T-helper 17 cell (primary cell): Measurements from ENCODE around the gene SPINK13. TPM values are rescaled to one million over a fixed set of nuclear protein-coding genes. Genes with fewer than 3 reads are reported as not detected.
"Not testable (repeated sequence)": the region's sequence is repeated elsewhere in the genome, so short reads cannot be mapped to it uniquely, and the experiment has no call there.

Experiments used
- ATAC-seq: fragments of 150-1000 bp; cut with Tn5 transposase; 2 replicates; pipeline ENCODE4 v1.10.0; 2021; ENCODE audit warnings: mild to moderate bottlenecking, moderate library complexity
- DNase-seq, 3 donors: peaks; one replicate each; pipeline versions ENCODE4 v3.0.0 to v3.0.0-alpha.2; 2020 to 2021
- H3K9me3 ChIP-seq: one replicate; pipeline ENCODE4 v1.7.0; 2013; ENCODE audit warnings: low read length, mild to moderate bottlenecking; ENCODE audit not compliant: control insufficient read depth, poor library complexity, severe bottlenecking
- H3K27ac Mint-ChIP-seq: one replicate; pipeline ENCODE4 v1.8.0; 2022; ENCODE audit warnings: mild to moderate bottlenecking, moderate library complexity, mixed read lengths
- H3K27me3 Mint-ChIP-seq: one replicate; pipeline ENCODE4 v1.8.0; 2022; ENCODE audit warnings: mixed read lengths
- H3K36me3 Mint-ChIP-seq: one replicate; pipeline ENCODE4 v1.8.0; 2022; ENCODE audit warnings: low read depth, mixed read lengths
- H3K4me1 Mint-ChIP-seq: one replicate; pipeline ENCODE4 v1.8.0; 2022; ENCODE audit warnings: mild to moderate bottlenecking, mixed read lengths
- H3K4me3 Mint-ChIP-seq: one replicate; pipeline ENCODE4 v1.8.0; 2022; ENCODE audit warnings: mild to moderate bottlenecking, moderate library complexity, mixed read lengths
- total RNA-seq, 4 donors: library from RNA in 2 of 4; stranded (reverse) in 2 of 4; gene quantifications; one replicate each; pipeline ENCODE4 v1.2.3 and lab custom pipeline; 2022 to 2026

The SPINK13 gene
- total RNA-seq (not detected), total RNA-seq (lab: John Stamatoyannopoulos, UW) (0 reads per million in 2 donors)

- no peak within 1 kb of the TSS for H3K4me3 Mint-ChIP-seq
- DNase-seq (no peak), ATAC-seq (no peak)
- no peaks in the 10 kb centered on the region for H3K9me3 ChIP-seq
- no peaks in the 10 kb centered on the region for H3K36me3 Mint-ChIP-seq
- H3K27me3 Mint-ChIP-seq = no peaks in the 10 kb centered on the region
- H3K27ac Mint-ChIP-seq = no peak within 1 kb of the TSS
- H3K4me1 Mint-ChIP-seq = no peaks in the 10 kb centered on the region
Observed at GRCh38 chr5:148268566-148268965, at the start of gene SPINK13. Gene SPINK13 (plus strand): TSS chr5:148268794. CDS start chr5:148270073, 1,279 bp downstream.

GRCh38 chr5:148221508-148221907 lies 47.1 kb upstream of the SPINK13 start:
- H3K9me3 ChIP-seq = no peaks in the 10 kb centered on the region
- ATAC-seq (no peak), DNase-seq (no peak)
- no peak overlapping the region for H3K4me3 Mint-ChIP-seq
- H3K4me1 Mint-ChIP-seq = no peaks in the 10 kb centered on the region
- H3K27me3 Mint-ChIP-seq = peaks cover 19% of the 10 kb centered on the region
- H3K27ac Mint-ChIP-seq = no peak overlapping the region
- peaks cover 3% of the 10 kb centered on the region for H3K36me3 Mint-ChIP-seq

GRCh38 chr5:148224117-148224742 lies 44.4 kb upstream of the SPINK13 start:
- Mint-ChIP-seq H3K4me3 (no peak overlapping the region), H3K4me1 (no peaks in the 10 kb centered on the region), H3K27ac (no peak overlapping the region), H3K36me3 (peaks cover 3% of the 10 kb centered on the region), H3K27me3 (peaks cover 24% of the 10 kb centered on the region)
- H3K9me3 ChIP-seq = no peaks in the 10 kb centered on the region
- ATAC-seq = no peak
- no peak for DNase-seq

DNA sequence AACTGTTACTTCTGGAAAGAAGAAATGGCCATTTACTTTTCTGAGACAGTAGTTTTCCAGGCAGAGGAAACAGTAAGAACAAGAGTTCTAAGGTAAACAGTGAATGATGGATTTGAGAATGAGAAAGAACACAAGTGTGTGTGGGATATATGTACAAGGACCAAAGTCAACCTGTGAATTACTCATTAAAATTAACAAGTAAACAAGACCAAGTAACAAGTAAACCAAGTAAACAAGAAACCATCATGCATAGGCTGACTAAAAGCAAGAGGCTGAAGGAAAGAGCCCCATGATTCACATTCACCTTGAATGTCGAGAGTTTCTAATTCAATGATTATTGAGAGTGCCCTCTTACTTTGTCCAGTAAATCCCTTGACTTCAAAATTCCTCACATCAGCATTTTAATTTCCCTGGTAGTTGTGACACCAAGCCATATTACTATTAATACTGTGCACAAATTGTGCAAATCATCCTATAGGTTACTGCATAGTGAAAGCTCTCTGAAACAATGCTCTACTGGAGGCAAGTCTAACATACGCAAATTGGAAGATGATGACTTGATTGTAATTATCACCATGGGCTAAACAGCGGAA lies 40.1 kb upstream of the SPINK13 start:
- Mint-ChIP-seq H3K27ac (no peak overlapping the region), H3K27me3 (peaks cover 24% of the 10 kb centered on the region), H3K36me3 (peaks cover 3% of the 10 kb centered on the region), H3K4me1 (no peaks in the 10 kb centered on the region), H3K4me3 (no peak overlapping the region)
- DNase-seq = no peak
- no peak for ATAC-seq
- no peaks in the 10 kb centered on the region for H3K9me3 ChIP-seq

- Mint-ChIP-seq H3K27me3 (peaks cover 21% of the 10 kb centered on the region), H3K4me1 (no peaks in the 10 kb centered on the region), H3K36me3 (peaks cover 3% of the 10 kb centered on the region), H3K4me3 (no peak overlapping the region), H3K27ac (no peak overlapping the region)
- ATAC-seq = no peak
- H3K9me3 ChIP-seq = no peaks in the 10 kb centered on the region
- DNase-seq = no peak
Observed at GRCh38 chr5:148229840-148230239, 38.8 kb upstream of the SPINK13 start.

DNA sequence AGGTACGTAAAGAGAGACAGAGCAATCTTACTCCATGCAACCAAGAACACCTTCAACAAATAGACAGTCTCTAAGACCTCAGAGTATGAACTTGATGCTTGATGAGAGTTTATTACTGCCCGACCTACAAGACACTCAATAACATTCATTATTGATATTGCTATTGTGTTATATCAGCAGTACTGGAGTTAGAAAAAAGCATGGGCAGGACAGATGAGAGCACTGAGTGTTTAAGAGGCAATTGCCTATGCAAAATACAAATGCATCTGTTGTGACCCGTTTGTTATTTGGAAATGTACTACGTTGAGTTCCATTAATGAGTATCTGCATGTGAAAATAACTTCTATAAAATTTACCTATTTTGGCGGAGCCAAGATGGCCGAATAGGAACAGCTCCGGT lies 38.4 kb upstream of the SPINK13 start:
- Mint-ChIP-seq H3K36me3 (peaks cover 2% of the 10 kb centered on the region), H3K27ac (no peak overlapping the region), H3K4me1 (no peaks in the 10 kb centered on the region), H3K4me3 (no peak overlapping the region), H3K27me3 (peaks cover 17% of the 10 kb centered on the region)
- H3K9me3 ChIP-seq = no peaks in the 10 kb centered on the region
- DNase-seq = no peak
- ATAC-seq = no peak

- DNase-seq (no peak), ATAC-seq (no peak)
- Mint-ChIP-seq H3K4me1 (no peaks in the 10 kb centered on the region), H3K36me3 (no peaks in the 10 kb centered on the region), H3K4me3 (no peak overlapping the region), H3K27me3 (peaks cover 5% of the 10 kb centered on the region), H3K27ac (no peak overlapping the region)
- no peaks in the 10 kb centered on the region for H3K9me3 ChIP-seq
Observed at GRCh38 chr5:148237785-148238417, 30.7 kb upstream of the SPINK13 start.

GRCh38 chr5:148238418-148238794 lies 30.2 kb upstream of the SPINK13 start, which contains the start of gene MARCOL:
Gene MARCOL (plus strand): TSS chr5:148238525. CDS start chr5:148238598, 73 bp downstream.
- ATAC-seq (no peak), DNase-seq (no peak)
- Mint-ChIP-seq H3K4me1 (no peaks in the 10 kb centered on the region), H3K4me3 (no peak within 1 kb of the TSS), H3K27ac (no peak within 1 kb of the TSS), H3K36me3 (no peaks in the 10 kb centered on the region), H3K27me3 (peaks cover 5% of the 10 kb centered on the region)
- H3K9me3 ChIP-seq = no peaks in the 10 kb centered on the region

DNA sequence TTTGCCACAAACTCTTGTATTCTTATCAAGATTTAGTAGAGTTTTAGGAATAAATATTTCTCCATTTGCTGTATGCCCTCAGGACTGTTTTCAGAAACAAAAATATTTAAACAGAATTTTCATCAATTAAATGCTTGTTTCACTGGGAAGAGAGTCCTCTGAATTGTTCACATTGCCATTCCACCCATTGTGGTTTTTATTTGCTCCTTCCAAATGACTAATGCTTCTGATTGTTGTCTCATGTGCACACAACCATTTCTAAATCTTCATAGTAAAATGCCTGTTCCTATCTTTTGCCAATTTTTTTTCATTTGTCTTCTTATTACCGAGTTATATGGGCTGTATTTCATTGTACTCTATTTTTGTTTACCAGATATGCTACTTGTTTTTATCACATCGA lies 19.7 kb upstream of the SPINK13 start:
- DNase-seq (no peak), ATAC-seq (no peak)
- no peak overlapping the region for H3K27ac Mint-ChIP-seq
- H3K27me3 Mint-ChIP-seq = peaks cover 4% of the 10 kb centered on the region
- H3K9me3 ChIP-seq = no peaks in the 10 kb centered on the region
- H3K4me1 Mint-ChIP-seq = no peaks in the 10 kb centered on the region
- no peaks in the 10 kb centered on the region for H3K36me3 Mint-ChIP-seq
- no peak overlapping the region for H3K4me3 Mint-ChIP-seq

GRCh38 chr5:148255456-148255855 lies 13.1 kb upstream of the SPINK13 start:
- Mint-ChIP-seq H3K36me3 (no peaks in the 10 kb centered on the region), H3K4me1 (no peaks in the 10 kb centered on the region), H3K27me3 (no peaks in the 10 kb centered on the region), H3K4me3 (no peak overlapping the region), H3K27ac (no peak overlapping the region)
- no peaks in the 10 kb centered on the region for H3K9me3 ChIP-seq
- no peak for DNase-seq
- no peak for ATAC-seq

DNA sequence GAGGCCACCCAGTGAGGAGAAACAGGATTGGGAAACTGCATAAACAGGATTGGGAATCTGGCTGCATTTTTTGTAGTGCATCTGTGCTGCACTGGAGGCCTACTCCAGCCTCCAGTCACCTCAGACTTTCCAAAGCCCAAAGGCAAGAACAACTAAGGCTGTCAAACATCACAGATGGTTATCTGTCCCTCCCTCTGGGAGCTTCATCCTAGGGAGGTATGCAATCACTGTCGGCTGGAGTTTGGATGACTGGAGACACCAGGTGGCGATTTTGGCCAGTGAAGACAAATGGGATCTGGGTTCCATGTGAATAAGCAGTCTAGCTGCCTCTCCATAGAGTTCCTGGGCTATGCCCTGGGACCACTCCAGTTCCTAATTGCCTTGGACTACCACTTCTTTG lies 9.3 kb upstream of the SPINK13 start:
- no peak overlapping the region for H3K27ac Mint-ChIP-seq
- H3K9me3 ChIP-seq = no peaks in the 10 kb centered on the region
- ATAC-seq = no peak
- DNase-seq = no peak
- H3K27me3 Mint-ChIP-seq = no peaks in the 10 kb centered on the region
- no peaks in the 10 kb centered on the region for H3K36me3 Mint-ChIP-seq
- H3K4me3 Mint-ChIP-seq = no peak overlapping the region
- no peaks in the 10 kb centered on the region for H3K4me1 Mint-ChIP-seq

- Mint-ChIP-seq H3K27ac (no peak overlapping the region), H3K27me3 (no peaks in the 10 kb centered on the region), H3K4me1 (no peaks in the 10 kb centered on the region), H3K36me3 (no peaks in the 10 kb centered on the region), H3K4me3 (no peak overlapping the region)
- no peak for ATAC-seq
- no peaks in the 10 kb centered on the region for H3K9me3 ChIP-seq
- DNase-seq = no peak
Observed at GRCh38 chr5:148261221-148261620, 7.4 kb upstream of the SPINK13 start.

- DNase-seq (no peak), ATAC-seq (no peak)
- no peak overlapping the region for H3K4me3 Mint-ChIP-seq
- no peaks in the 10 kb centered on the region for H3K36me3 Mint-ChIP-seq
- H3K27me3 Mint-ChIP-seq = no peaks in the 10 kb centered on the region
- no peaks in the 10 kb centered on the region for H3K4me1 Mint-ChIP-seq
- no peak overlapping the region for H3K27ac Mint-ChIP-seq
- H3K9me3 ChIP-seq = no peaks in the 10 kb centered on the region
Observed at GRCh38 chr5:148267962-148268361, 632 bp upstream of the SPINK13 start.

DNA sequence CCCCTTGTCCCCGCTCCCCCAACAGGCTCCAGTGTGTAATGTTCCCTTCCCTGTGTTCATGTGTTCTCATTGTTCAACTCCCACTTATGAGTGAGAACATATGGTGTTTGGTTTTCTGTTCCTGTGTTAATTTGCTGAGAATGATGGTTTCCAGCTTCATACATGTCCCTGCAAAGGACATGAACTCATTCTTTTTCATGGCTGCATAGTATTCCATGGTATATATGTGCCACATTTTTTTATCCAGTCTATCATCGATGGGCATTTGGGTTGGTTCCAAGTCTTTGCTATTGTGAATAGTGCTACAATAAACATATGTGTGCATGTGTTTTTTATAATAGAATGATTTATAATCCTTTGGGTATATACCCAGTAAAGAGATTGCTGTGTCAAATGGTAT lies 6.5 kb downstream of the SPINK13 start:
- H3K9me3 ChIP-seq, H3K36me3 Mint-ChIP-seq, H3K27ac Mint-ChIP-seq, H3K27me3 Mint-ChIP-seq, ATAC-seq, H3K4me3 Mint-ChIP-seq, DNase-seq, H3K4me1 Mint-ChIP-seq: not testable (repeated sequence)
